ENCODE results near the gene FER.

DNA sequence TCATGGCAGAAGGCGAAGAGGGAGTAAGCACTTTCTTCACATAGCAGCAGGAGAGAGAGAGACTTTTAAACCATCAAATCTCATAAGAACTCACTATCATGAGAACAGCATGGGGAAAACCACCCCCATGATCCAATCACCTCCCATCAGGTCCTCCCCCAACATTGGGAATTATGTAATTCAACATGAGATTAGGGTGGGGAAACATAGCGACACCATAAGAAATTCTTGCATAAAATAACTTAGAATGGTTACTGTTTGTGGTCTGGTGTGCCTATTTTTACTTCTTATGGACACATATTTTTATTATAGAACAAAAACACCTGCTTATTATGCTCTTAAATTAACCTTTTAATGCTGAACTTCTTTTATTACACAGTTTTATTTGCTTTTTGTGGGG, 364.0 kb downstream of the FER start:
- TF ChIP-seq, protein P1, sequence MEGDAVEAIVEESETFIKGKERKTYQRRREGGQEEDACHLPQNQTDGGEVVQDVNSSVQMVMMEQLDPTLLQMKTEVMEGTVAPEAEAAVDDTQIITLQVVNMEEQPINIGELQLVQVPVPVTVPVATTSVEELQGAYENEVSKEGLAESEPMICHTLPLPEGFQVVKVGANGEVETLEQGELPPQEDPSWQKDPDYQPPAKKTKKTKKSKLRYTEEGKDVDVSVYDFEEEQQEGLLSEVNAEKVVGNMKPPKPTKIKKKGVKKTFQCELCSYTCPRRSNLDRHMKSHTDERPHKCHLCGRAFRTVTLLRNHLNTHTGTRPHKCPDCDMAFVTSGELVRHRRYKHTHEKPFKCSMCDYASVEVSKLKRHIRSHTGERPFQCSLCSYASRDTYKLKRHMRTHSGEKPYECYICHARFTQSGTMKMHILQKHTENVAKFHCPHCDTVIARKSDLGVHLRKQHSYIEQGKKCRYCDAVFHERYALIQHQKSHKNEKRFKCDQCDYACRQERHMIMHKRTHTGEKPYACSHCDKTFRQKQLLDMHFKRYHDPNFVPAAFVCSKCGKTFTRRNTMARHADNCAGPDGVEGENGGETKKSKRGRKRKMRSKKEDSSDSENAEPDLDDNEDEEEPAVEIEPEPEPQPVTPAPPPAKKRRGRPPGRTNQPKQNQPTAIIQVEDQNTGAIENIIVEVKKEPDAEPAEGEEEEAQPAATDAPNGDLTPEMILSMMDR (IDR thresholded peaks at IDR 0.05): no peak
- TF ChIP-seq POLR2A (IDR thresholded peaks at IDR 0.05): no peak
